ENCODE results near the gene HERPUD1. TPM values are rescaled to one million over a fixed set of nuclear protein-coding genes. Genes with fewer than 3 reads are reported as not detected.

The HERPUD1 gene
- total and polyA plus RNA-seq, 2 of the 13 experiments (the other 11 are each of a cell fraction or from before 2014, with no cell fraction given), result 96.2 to 323 TPM

DNA sequence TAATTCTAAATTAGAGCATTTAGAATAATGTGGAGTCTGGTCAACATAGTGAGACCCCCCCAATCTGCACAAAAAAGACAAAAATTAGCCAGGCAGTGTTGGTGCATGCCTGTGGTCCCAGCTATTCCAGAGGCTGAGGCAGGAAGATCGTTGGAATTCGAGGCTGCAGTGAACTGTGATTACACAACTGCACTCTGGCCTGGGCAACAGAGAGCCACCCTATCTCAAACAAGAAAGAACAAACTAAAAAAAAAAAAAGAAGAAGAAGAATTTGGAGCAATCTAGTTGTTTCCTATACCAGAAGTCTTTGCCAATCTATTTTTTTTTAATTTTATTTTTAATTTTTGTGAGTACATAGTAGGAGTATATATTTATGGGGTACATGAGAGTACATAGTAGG is 35.8 kb downstream of the HERPUD1 start (continued):
- TF ChIP-seq, protein P1, sequence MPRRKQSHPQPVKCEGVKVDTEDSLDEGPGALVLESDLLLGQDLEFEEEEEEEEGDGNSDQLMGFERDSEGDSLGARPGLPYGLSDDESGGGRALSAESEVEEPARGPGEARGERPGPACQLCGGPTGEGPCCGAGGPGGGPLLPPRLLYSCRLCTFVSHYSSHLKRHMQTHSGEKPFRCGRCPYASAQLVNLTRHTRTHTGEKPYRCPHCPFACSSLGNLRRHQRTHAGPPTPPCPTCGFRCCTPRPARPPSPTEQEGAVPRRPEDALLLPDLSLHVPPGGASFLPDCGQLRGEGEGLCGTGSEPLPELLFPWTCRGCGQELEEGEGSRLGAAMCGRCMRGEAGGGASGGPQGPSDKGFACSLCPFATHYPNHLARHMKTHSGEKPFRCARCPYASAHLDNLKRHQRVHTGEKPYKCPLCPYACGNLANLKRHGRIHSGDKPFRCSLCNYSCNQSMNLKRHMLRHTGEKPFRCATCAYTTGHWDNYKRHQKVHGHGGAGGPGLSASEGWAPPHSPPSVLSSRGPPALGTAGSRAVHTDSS (CRISPR knock-in tag; conservative IDR thresholded peaks at IDR 0.05), result no peak
- TF ChIP-seq ZNF530 (CRISPR knock-in tag; IDR thresholded peaks at IDR 0.05; ENCODE audit: low read depth) (no peak), ZNF431 (CRISPR knock-in tag; IDR thresholded peaks at IDR 0.05; ENCODE audit: borderline replicate concordance, low read depth) (no peak), STAT5B (CRISPR knock-in tag; IDR thresholded peaks at IDR 0.05) (no peak), ZNF337 (CRISPR knock-in tag; IDR thresholded peaks at IDR 0.05; ENCODE audit: borderline replicate concordance, low read depth) (no peak), ZSCAN20 (CRISPR knock-in tag; IDR thresholded peaks at IDR 0.05; ENCODE audit: borderline replicate concordance) (no peak), NR2F1 (CRISPR knock-in tag; IDR thresholded peaks at IDR 0.05) (0 out of 4 replicates have a peak, but pooled peaks of 1 of the 2 experiments have one; percentile 21), ZBTB3 (CRISPR knock-in tag; IDR thresholded peaks at IDR 0.05; ENCODE audit: borderline replicate concordance, low read depth) (peak; percentile 60; the same call in 1 of the 2 replicates), FOSL2 (CRISPR knock-in tag; IDR thresholded peaks at IDR 0.05) (0 out of 2 replicates have a peak, but pooled peaks have one; percentile 25), ZBTB25 (CRISPR knock-in tag; IDR thresholded peaks at IDR 0.05) (no peak), SATB2 (CRISPR knock-in tag; IDR thresholded peaks at IDR 0.05) (no peak), ZNF556 (CRISPR knock-in tag; IDR thresholded peaks at IDR 0.05; ENCODE audit: borderline replicate concordance) (no peak; the same call in 1 of the 2 replicates), NFATC3 (CRISPR knock-in tag; IDR thresholded peaks at IDR 0.05) (no peak), ZNF251 (CRISPR knock-in tag; IDR thresholded peaks at IDR 0.05) (no peak), HNF1A (IDR thresholded peaks at IDR 0.05; ENCODE audit: low read depth) (no peak), HNF1A (CRISPR knock-in tag; IDR thresholded peaks at IDR 0.05; ENCODE audit: borderline replicate concordance) (no peak), BRCA1 (CRISPR knock-in tag; IDR thresholded peaks at IDR 0.05) (peak; percentile 23; the same call in 1 of the 2 replicates), ZNF552 (CRISPR knock-in tag; IDR thresholded peaks at IDR 0.05; ENCODE audit: borderline replicate concordance) (no peak), ZNF775 (CRISPR knock-in tag; IDR thresholded peaks at IDR 0.05; ENCODE audit: borderline replicate concordance) (no peak), NBN (conservative IDR thresholded peaks at IDR 0.05) (no peak), NFKB2 (CRISPR knock-in tag; IDR thresholded peaks at IDR 0.05; ENCODE audit: borderline replicate concordance) (no peak)
- TF ChIP-seq, protein P2, sequence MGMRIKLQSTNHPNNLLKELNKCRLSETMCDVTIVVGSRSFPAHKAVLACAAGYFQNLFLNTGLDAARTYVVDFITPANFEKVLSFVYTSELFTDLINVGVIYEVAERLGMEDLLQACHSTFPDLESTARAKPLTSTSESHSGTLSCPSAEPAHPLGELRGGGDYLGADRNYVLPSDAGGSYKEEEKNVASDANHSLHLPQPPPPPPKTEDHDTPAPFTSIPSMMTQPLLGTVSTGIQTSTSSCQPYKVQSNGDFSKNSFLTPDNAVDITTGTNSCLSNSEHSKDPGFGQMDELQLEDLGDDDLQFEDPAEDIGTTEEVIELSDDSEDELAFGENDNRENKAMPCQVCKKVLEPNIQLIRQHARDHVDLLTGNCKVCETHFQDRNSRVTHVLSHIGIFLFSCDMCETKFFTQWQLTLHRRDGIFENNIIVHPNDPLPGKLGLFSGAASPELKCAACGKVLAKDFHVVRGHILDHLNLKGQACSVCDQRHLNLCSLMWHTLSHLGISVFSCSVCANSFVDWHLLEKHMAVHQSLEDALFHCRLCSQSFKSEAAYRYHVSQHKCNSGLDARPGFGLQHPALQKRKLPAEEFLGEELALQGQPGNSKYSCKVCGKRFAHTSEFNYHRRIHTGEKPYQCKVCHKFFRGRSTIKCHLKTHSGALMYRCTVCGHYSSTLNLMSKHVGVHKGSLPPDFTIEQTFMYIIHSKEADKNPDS (CRISPR knock-in tag; IDR thresholded peaks at IDR 0.05), result no peak
